Neural cell (in vitro differentiated cells): Measurements from ENCODE around the gene MIPOL1.

ENCODE experiments used
- EZH2 ChIP-seq: fragments of 200-600, 300-800 bp; shearing (Covaris generic), sonication (generic); IDR thresholded peaks from 2 replicates; pipeline ENCODE4 v1.6.1; 2014; ENCODE audit warnings: antibody characterized with exemption, low read length, borderline replicate concordance, mild to moderate bottlenecking; ENCODE audit not compliant: insufficient read depth, poor library complexity, severe bottlenecking
- MXI1 ChIP-seq: fragments of 450-650 bp; conservative IDR thresholded peaks from 2 replicates; pipeline ENCODE4 v1.6.1; 2014; ENCODE audit warnings: antibody characterized with exemption, mild to moderate bottlenecking; ENCODE audit not compliant: poor library complexity, severe bottlenecking
- POLR2AphosphoS5 ChIP-seq: IDR thresholded peaks from 2 replicates; pipeline ENCODE4 v1.6.1; 2012
- RAD21 ChIP-seq: fragments of 450-650 bp; conservative IDR thresholded peaks from 2 replicates; pipeline ENCODE4 v1.6.1; 2014; ENCODE audit warnings: antibody characterized with exemption, mild to moderate bottlenecking, moderate library complexity
- REST ChIP-seq: IDR thresholded peaks from 2 replicates; pipeline ENCODE4 v1.6.1; 2012; ENCODE audit warnings: borderline replicate concordance
- SMC3 ChIP-seq: fragments of 450-650 bp; conservative IDR thresholded peaks from 2 replicates; pipeline ENCODE4 v1.6.1; 2014; ENCODE audit warnings: antibody characterized with exemption, mild to moderate bottlenecking, moderate library complexity; ENCODE audit not compliant: poor library complexity
- TF ChIP-seq, protein P1 (sequence below): fragments of 450-650 bp; IDR thresholded peaks from 2 replicates; pipeline ENCODE4 v1.5.1; 2014; ENCODE audit warnings: antibody characterized with exemption, mild to moderate bottlenecking, moderate library complexity; ENCODE audit not compliant: poor library complexity, severe bottlenecking

DNA sequence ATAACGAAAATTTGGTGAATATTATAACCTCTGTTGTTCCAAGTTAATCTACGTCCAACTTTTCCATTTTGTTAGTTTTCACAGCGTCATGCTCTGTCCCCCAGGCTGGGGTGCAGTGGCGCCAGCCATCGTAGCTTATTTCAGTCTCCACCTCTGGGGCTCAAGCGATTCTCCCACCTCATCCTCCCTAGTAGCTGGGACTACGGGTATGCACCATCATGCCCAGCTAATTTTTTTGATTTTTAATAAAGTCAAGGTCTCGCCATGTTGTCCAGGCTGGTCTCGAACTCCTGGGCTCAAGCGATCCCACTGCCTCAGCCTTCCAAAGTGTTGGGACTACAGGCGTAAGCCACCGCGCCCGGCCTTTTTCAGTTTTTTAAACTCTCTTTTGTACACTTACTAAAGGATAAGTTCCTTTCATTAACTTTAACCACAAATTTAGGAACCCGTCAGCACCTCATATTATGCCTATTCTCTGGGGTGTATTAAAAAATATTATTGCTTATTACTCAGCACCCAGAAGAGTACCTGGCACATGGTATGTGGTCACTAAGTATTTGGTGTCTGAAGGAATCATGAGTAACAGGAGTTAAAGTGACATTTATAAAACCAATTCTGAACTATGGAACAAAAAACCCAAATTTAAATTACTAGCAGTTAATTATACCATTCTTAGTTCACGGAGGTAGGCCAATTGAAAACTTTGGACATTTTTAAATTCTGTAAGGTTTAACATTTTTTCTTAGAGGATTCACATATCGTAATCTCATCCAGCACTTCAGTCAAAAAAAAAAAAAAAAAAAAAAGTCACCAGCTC, 925 bp upstream of the MIPOL1 start:
- TF ChIP-seq, protein P1, sequence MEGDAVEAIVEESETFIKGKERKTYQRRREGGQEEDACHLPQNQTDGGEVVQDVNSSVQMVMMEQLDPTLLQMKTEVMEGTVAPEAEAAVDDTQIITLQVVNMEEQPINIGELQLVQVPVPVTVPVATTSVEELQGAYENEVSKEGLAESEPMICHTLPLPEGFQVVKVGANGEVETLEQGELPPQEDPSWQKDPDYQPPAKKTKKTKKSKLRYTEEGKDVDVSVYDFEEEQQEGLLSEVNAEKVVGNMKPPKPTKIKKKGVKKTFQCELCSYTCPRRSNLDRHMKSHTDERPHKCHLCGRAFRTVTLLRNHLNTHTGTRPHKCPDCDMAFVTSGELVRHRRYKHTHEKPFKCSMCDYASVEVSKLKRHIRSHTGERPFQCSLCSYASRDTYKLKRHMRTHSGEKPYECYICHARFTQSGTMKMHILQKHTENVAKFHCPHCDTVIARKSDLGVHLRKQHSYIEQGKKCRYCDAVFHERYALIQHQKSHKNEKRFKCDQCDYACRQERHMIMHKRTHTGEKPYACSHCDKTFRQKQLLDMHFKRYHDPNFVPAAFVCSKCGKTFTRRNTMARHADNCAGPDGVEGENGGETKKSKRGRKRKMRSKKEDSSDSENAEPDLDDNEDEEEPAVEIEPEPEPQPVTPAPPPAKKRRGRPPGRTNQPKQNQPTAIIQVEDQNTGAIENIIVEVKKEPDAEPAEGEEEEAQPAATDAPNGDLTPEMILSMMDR: no peak
- TF ChIP-seq MXI1 (no peak), SMC3 (no peak), EZH2 (no peak), RAD21 (no peak), POLR2AphosphoS5 (no peak), REST (no peak)
